Epithelial cell of prostate (primary cell): ENCODE results near the gene PSMB2.
"Not testable (repeated sequence)": the region's sequence is repeated elsewhere in the genome, so short reads cannot be mapped to it uniquely, and the experiment has no call there.

ENCODE experiments used
- DNase-seq: peaks from one replicate; pipeline ENCODE4 v3.0.0-alpha.2; 2011; ENCODE audit warnings: low read depth, low spot score
- H3K27ac ChIP-seq: fragments of 450-650 bp; 2 replicates; pipeline ENCODE4 v1.5.1; 2017; ENCODE audit warnings: mild to moderate bottlenecking

The PSMB2 gene

GRCh38 chr1:35597870-35598269, 43.5 kb downstream of the PSMB2 start:
- no peak for DNase-seq
- no peak overlapping the region for H3K27ac ChIP-seq

DNA sequence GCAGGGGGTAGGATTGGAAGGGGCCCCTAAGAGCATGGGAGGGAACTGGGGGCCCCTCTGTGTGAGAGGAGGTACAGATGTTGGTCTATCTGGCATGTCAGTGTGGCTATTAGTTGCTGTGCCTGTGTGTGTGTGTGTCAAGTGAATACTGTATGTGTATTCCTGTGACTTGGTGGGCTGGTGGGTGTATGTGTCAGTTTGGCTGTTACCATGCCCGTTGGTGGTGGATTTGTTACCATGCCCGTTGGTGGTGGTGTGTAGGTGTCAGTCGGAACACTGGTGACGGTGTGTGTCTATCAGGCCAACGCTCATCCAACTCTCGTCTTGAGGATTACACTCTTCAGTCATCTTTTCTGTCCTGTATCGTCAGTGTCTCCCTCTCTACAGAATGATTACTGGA, 45.6 kb downstream of the PSMB2 start:
- no peak overlapping the region for H3K27ac ChIP-seq
- no peak for DNase-seq

- no peak overlapping the region for H3K27ac ChIP-seq
- no peak for DNase-seq
Measured at GRCh38 chr1:35594005-35594760, 47.1 kb downstream of the PSMB2 start.

DNA sequence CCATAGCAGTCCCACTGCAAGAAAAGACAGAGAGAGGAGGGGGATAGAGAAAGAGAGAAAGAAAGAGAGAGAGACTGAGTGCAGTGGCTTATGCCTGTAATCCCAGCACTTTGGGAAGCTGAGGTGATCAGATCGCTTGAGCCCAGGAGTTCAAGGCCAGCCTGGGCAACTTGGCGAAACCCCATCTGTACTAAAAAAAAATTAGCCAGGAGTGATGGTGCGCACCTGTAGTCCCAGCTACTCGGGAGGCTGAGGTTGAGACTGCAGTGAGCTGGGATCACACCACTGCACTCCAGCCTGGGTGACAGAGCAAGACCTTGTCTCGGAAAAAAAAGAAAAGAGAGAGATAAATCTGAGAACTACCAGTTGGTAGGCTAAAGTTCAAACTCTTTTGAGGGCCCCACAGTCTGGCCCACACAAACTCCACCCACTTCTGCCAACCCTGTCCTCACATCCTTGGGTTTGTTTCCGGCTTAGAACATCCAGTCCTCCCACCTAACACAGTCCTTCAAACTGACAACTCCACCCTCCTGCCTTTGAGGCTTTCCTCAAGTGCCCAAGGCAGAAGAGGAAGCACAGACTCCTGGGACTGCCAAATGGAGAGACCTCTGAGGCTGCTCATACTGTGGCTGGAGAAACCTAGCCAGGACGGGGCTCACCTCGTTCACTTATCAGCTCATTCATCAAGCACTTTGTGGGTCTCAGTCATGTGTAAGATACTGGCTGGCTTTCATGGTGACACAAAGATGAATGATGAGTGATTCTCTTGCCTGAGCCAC, 48.1 kb downstream of the PSMB2 start:
- no peak overlapping the region for H3K27ac ChIP-seq
- no peak for DNase-seq

DNA sequence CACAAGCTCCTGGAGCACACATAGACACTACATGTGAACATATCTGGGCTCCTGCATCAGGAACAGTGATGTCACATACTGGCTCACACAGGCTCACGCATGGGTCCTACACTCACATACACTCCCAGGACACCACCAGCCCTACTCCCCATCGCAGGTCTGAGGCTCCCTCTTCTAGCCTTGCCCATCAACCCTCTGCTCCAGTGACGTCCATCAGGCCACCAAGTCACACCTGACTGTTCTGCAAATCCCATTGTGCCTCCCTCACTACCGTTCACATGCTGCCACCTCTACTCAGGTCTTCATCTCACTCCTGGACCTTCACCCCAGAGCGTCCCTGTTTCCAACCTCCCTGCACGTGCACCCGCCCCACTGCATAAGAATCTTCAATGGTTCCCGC, 50.1 kb downstream of the PSMB2 start:
- DNase-seq, result no peak
- no peak overlapping the region for H3K27ac ChIP-seq

DNA sequence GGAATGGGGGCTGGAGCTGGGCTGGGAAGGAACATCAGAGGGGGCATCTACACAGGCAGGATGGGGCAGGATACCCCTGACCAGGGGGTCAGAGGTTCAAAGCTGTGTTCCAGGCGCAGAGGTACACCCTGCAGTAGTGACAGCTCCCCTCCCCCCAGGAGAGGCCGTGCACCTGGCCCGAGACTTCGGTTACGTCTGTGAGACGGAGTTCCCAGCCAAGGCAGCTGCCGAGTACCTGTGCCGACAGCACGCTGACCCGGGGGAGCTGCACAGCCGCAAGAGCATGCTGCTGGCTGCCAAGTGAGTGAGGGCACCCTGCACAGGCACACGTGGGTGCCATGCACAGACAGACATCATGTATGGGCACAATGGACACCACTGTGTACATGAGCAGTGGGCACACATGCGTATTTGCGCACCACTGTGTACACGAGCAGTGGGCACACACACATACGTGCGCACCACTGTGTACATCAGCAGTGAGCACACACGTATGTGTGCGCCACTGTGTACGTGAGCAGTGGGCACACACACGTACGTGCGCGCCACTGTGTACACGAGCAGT, 50.8 kb downstream of the PSMB2 start:
- DNase-seq, result no peak
- no peak overlapping the region for H3K27ac ChIP-seq

- DNase-seq, result no peak
- no peak overlapping the region for H3K27ac ChIP-seq
Measured at GRCh38 chr1:35589516-35590427, 51.6 kb downstream of the PSMB2 start.

DNA sequence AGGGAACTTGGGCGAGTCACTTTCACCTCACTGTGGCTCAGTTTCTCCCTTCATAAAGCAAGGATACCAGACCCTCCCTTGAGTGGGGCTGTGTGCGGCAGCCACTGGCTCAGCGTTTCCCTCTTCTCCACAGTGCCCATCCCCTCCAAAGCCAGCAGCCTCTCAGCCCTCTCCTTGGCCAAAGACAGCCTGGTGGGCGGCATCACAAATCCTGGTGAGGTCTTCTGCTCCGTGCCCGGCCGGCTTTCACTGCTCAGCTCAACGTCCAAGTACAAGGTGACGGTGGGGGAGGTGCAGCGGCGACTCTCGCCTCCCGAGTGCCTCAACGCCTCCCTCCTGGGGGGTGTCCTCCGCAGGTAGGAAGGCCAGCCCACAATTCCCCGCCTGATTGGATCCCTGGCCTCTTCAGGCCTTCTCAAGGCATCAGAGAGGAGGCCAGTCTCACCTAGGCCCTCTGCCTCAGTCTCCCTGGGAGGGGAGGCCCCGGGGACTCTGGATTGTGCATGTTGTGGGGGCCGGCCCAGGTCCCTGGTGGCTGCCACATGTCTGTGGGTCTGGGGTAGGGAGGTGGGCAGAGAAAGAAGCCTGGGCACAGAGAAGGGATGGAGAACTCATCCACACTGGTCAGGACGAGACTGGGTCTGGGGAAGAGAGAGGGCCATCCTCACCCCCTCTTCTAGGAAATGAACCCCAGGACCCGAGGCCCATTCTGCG, 53.0 kb downstream of the PSMB2 start:
- DNase-seq, result no peak
- no peak overlapping the region for H3K27ac ChIP-seq

DNA sequence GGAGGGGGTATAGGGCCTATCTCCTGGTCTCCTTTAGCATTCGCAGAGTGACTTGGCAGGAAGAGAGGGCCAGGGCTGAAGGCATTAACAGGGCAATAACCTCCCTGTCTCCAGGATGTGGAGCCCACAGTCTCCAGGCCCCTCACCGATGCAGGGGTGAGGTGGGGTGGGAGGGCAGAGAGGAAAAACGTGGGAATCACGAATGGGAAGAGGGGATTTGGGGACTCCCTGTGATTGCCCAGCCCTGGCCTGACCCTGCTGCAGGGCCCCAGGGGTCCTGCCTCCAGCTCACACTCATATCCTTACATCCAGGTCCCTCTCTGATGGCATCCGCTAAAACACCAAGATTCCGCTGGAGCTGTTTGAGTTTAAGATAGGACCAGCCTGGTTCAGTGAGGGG, 53.6 kb downstream of the PSMB2 start:
- no peak for DNase-seq
- H3K27ac ChIP-seq, result no peak overlapping the region

DNA sequence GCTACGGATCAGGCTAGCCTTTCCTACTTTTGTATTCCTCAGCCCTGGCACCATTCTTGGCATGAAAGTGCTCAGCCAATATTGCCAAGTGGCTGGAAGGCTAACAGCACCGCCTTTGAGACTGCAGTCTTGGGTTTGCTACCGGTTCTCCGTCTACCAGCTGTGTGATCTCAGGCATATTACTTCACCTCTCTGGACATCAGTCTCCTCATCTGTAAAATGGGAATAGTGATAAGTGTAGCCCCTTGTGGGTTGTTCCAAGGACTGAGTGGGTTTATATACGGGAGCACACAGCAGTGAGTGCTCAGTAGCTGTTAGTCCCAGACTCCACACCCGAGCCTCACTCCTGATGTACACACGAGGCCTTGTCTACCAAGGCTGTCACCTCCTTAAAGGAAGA, 54.5 kb downstream of the PSMB2 start:
- H3K27ac ChIP-seq, result no peak overlapping the region

GRCh38 chr1:35585805-35586204, 55.5 kb downstream of the PSMB2 start:
- not testable (repeated sequence) for DNase-seq

More for the DNA sequence above, 54.5 kb downstream of the PSMB2 start:
- DNase-seq, result no peak

GRCh38 chr1:35585281-35585680, 56.0 kb downstream of the PSMB2 start:
- DNase-seq, result no peak
- no peak overlapping the region for H3K27ac ChIP-seq

More at GRCh38 chr1:35585805-35586204, 55.5 kb downstream of the PSMB2 start:
- H3K27ac ChIP-seq, result not testable (repeated sequence)

GRCh38 chr1:35581621-35582020, 59.7 kb downstream of the PSMB2 start:
- DNase-seq, H3K27ac ChIP-seq: not testable (repeated sequence)

DNA sequence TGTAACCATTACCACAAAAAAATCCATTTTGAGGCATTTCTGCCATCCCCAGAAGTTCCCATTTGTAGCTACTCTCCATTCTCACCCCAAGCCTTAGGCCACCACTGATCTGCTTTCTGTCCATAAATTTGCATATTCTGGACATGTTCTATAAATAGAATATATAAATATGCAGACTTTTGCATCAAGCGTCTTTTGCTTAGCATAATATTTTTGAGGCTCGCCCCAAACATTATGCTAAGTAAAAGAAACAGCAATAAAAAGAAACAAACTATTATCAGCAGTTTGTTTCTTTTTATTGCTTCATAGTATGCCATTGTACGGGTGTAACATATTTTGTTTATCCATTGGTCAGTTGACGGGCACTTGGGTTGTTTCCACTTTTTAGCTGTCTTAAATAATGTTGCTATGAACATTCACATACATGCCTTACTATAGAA, 60.4 kb downstream of the PSMB2 start:
- DNase-seq, result no peak
- H3K27ac ChIP-seq, result no peak overlapping the region

- no peak overlapping the region for H3K27ac ChIP-seq
- DNase-seq, result no peak
Measured at GRCh38 chr1:35577071-35577998, 64.0 kb downstream of the PSMB2 start.

- H3K27ac ChIP-seq, DNase-seq: not testable (repeated sequence)
Measured at GRCh38 chr1:35576766-35577070, 64.6 kb downstream of the PSMB2 start.

GRCh38 chr1:35576061-35576765, 65.1 kb downstream of the PSMB2 start:
- H3K27ac ChIP-seq, result no peak overlapping the region
- no peak for DNase-seq

DNA sequence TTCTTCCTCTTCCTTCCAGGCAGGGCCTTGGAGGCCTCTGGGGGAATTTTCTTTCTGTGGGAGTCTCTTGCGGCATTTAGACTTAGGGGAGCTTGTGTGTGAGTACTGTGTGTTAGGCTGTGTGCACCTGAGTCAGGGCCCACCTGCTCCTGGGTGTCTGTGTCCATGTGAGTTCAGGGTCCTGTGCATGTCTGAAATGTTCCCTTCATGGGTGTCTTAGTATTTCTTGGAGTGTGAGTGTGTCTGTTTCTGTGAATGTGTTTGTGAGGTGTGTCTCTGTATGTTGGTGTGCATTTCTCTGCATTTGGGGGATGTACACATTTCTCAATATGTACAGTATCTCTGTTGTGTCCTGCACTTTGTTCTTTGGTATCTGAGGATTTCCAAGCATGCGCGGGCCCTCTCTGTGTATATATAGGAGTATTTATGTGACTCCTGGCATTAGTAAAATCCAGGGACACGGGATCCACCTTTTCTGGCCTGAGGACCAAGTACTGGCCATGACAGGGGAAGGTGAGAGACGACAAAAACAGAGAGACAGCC, 65.8 kb downstream of the PSMB2 start:
- no peak overlapping the region for H3K27ac ChIP-seq
- DNase-seq, result no peak
